HFFc6 (cell line): ENCODE measurements around the gene RBKS. TPM values are rescaled to one million over a fixed set of nuclear protein-coding genes. Genes with fewer than 3 reads are reported as not detected.

Experiments
- DNase-seq: peaks from one replicate; pipeline ENCODE4 v3.0.0-alpha.2; 2018
- H3K27ac Mint-ChIP-seq: 2 replicates; pipeline ENCODE4 v1.8.0; 2020; ENCODE audit warnings: mild to moderate bottlenecking, mixed read lengths
- H3K27me3 Mint-ChIP-seq: 2 replicates; pipeline ENCODE4 v1.8.0; 2021; ENCODE audit warnings: mild to moderate bottlenecking, moderate library complexity, mixed read lengths; ENCODE audit not compliant: insufficient read depth
- H3K36me3 Mint-ChIP-seq: 2 replicates; pipeline ENCODE4 v1.8.0; 2021; ENCODE audit warnings: low read depth, mixed read lengths
- H3K4me1 Mint-ChIP-seq: 2 replicates; pipeline ENCODE4 v1.8.0; 2020; ENCODE audit warnings: low read depth, mixed read lengths
- H3K4me3 Mint-ChIP-seq: 2 replicates; pipeline ENCODE4 v1.8.0; 2020; ENCODE audit warnings: mild to moderate bottlenecking, moderate library complexity, mixed read lengths
- H3K9me3 Mint-ChIP-seq: 2 replicates; pipeline ENCODE4 v1.8.0; 2020; ENCODE audit warnings: mild to moderate bottlenecking, mixed read lengths
- CTCF ChIP-seq: fragments of 200-600 bp; sonication (generic); IDR thresholded peaks from 2 replicates; pipeline ENCODE4 v1.5.0; 2021; ENCODE audit warnings: antibody characterized with exemption, mild to moderate bottlenecking
- total RNA-seq, 6 experiments: library from RNA; stranded (reverse); fragmentation: NEBNext Ultra II Directional; extraction: Animal tissue kit (Norgen Biotek cat#: 25700); gene quantifications; 2 replicates in 1 of 6; 3 replicates in 5 of 6; pipeline ENCODE4 v1.2.3, GENCODE V29; 2021

Gene RBKS
- total RNA-seq, 6 experiments from 2014 or later: 1.8 to 3.1 (median 2.7) TPM

DNA sequence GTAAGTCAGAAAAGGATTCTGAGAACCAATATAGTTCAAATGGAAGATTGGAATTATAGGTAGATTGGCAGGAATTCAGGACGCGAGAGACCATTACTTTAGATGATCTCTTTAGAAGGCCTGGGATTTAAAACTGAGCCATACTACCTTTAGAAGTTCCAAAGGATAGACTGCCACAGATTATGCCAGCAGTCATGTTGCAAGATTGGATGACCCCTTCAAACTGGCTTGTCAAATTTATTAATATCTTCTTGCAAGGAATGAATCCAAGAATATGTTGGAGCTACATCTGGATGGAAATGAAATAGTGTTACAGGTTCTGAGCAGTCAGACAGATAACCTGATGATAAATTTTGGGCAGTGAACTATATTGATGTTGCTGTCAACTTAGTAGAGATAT is 22.3 kb upstream of the RBKS start:
- no peak for DNase-seq
- Mint-ChIP-seq H3K27ac (no peak overlapping the region), H3K9me3 (no peaks in the 10 kb centered on the region), H3K27me3 (no peaks in the 10 kb centered on the region; the same call in 1 of the 2 replicates), H3K4me1 (peaks cover 9% of the 10 kb centered on the region), H3K36me3 (peaks cover 6% of the 10 kb centered on the region; the same call in 1 of the 2 replicates), H3K4me3 (no peak overlapping the region)
- TF ChIP-seq CTCF: no peak

DNA sequence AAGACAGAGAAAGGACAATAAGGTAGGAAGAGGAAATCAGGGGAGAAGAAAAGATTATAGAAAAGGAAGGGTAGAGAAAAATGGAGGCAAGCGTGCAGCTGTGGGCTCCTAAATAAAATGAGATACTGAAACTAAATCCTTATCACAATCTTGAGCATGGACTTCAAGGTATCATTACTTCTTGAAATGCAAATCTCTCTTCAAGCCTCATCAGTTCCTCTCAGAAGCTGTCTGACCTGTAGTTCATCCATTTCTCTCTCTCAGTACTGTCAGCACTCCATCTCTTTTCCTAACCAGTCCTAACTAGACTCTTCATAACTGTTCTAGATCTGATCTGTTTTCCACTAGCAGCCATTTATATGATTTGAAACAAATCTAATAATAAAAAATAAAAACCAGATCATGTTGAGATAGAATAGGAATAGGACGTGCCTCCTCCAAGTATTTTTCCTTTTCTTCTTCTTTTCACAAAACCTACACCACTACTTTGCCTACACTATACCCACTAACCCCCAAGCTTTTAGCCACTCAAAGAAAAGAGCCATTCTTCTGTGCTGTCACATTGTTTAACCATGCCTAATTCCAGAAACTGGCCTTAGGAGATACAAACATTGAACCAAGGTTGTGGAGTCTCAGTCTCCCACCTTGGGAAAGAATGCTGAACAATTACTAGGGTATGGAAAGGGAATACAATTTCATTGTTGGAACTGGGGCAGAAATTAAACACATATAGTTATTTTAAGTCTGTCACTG is 21.4 kb upstream of the RBKS start:
- Mint-ChIP-seq H3K27me3 (no peaks in the 10 kb centered on the region; the same call in 1 of the 2 replicates), H3K9me3 (no peaks in the 10 kb centered on the region)

GRCh38 chr2:27909901-27910300 is 19.7 kb upstream of the RBKS start:
- Mint-ChIP-seq H3K9me3 (no peaks in the 10 kb centered on the region), H3K4me3 (no peak overlapping the region), H3K4me1 (peaks cover 15% of the 10 kb centered on the region), H3K36me3 (peaks cover 18% of the 10 kb centered on the region), H3K27ac (no peak overlapping the region), H3K27me3 (no peaks in the 10 kb centered on the region; the same call in 1 of the 2 replicates)
- DNase-seq: no peak
- no peak for TF ChIP-seq CTCF

More for the DNA sequence above, 21.4 kb upstream of the RBKS start:
- Mint-ChIP-seq H3K27ac (no peak overlapping the region), H3K36me3 (peaks cover 11% of the 10 kb centered on the region), H3K4me3 (no peak overlapping the region), H3K4me1 (peaks cover 15% of the 10 kb centered on the region)
- TF ChIP-seq CTCF: no peak
- DNase-seq: no peak

DNA sequence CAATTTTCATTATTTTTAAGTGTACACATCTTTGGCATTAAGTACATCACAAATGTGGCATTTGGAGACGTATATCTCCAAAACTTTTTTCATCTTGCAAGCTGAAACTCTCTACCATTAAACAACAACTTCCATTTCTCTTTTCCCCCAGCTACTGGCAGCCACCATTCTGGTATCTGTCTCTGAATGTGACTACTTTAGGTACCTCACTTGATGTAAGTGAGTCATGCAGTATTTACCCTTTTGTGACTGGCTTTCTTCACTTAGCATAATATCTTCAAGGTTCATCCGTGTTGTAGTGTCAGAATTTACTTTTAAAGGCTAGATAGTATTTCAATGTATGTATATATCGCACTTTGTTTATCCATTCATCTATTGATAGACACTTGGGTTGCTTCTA is 17.4 kb upstream of the RBKS start:
- TF ChIP-seq CTCF: no peak
- DNase-seq: no peak
- Mint-ChIP-seq H3K36me3 (peaks cover 33% of the 10 kb centered on the region), H3K27me3 (no peaks in the 10 kb centered on the region), H3K4me1 (peaks cover 32% of the 10 kb centered on the region), H3K27ac (no peak overlapping the region), H3K9me3 (no peaks in the 10 kb centered on the region), H3K4me3 (no peak overlapping the region)

DNA sequence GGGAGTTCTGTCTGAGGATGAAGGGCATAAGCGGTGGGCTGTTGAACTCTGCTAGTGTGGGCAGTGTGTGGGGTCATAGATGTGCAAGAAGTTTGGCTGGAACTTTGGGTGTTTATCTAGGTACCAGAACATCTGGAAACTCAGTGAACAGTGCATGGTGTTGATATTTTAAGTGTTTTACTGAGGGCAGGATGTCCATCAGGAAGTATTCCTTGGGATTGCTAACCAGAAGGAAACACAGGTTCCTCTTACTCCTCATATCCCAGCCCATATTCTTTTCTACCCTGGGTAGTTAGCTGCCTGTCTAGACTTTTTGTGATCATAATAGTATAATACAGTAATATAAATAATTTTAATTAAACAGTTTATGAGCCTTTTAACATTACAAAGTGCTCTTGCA is 15.9 kb upstream of the RBKS start:
- Mint-ChIP-seq H3K36me3 (peaks cover 33% of the 10 kb centered on the region), H3K27ac (no peak overlapping the region)

More for the DNA sequence above, 15.9 kb upstream of the RBKS start:
- H3K9me3 Mint-ChIP-seq: no peaks in the 10 kb centered on the region
- no peak overlapping the region for H3K4me3 Mint-ChIP-seq
- DNase-seq: no peak
- H3K4me1 Mint-ChIP-seq: peaks cover 47% of the 10 kb centered on the region
- TF ChIP-seq CTCF: no peak
- H3K27me3 Mint-ChIP-seq: no peaks in the 10 kb centered on the region
